HFF-Myc (cell line): ENCODE results near the gene MBP.

Source experiments
- DNase-seq: peaks from one replicate; pipeline ENCODE4 v3.0.0-alpha.2; 2011; ENCODE audit warnings: low read depth; ENCODE audit errors: extremely low read depth
- H3K4me3 ChIP-seq: replicated peaks from 2 replicates; pipeline ENCODE4 v1.5.1; 2011; ENCODE audit warnings: low read depth, mild to moderate bottlenecking, control low read depth, low read length
- TF ChIP-seq, protein P1 (sequence below): IDR thresholded peaks from 2 replicates; pipeline ENCODE4 v1.5.1; 2012; ENCODE audit warnings: mild to moderate bottlenecking, low read depth, low read length, control low read depth; ENCODE audit errors: missing control alignments

Gene MBP

DNA sequence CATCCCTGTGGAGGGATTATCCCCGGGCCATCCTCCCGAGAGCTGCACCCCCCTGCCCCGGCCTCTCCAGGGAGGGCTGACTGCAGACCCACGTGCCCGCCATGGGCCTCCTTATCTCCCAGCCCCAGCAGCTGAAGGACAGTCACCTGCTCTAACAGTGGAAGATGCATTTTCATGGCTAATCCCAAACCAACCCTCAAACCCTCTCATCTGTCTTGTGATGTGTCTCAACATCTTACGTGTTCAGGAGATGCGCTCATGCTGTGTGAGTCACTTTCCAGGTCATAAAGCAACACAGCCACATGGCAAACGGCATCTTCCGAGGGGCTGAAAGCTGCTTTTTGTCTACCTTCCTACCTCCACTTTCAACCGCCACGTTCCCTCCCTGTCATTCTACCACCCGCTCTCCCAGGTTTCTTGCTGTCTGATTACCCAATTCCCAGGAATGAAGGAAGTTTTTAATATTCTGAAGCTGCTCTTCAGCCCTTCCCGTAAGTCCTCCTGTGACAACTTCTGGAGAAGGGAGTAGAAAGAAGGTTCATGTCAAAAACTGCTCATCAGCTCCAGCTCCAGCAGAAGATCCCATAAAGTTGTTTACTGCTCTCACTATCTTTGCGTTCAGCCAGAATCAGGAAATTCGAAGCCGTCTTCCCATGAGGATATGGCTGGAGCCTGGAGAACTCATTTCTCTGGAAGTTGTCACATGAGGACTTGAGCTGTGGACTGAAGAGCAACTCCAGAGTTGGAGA is 54.5 kb downstream of the MBP start:
- H3K4me3 ChIP-seq = no peak overlapping the region
- no peak for DNase-seq
- TF ChIP-seq, protein P1, sequence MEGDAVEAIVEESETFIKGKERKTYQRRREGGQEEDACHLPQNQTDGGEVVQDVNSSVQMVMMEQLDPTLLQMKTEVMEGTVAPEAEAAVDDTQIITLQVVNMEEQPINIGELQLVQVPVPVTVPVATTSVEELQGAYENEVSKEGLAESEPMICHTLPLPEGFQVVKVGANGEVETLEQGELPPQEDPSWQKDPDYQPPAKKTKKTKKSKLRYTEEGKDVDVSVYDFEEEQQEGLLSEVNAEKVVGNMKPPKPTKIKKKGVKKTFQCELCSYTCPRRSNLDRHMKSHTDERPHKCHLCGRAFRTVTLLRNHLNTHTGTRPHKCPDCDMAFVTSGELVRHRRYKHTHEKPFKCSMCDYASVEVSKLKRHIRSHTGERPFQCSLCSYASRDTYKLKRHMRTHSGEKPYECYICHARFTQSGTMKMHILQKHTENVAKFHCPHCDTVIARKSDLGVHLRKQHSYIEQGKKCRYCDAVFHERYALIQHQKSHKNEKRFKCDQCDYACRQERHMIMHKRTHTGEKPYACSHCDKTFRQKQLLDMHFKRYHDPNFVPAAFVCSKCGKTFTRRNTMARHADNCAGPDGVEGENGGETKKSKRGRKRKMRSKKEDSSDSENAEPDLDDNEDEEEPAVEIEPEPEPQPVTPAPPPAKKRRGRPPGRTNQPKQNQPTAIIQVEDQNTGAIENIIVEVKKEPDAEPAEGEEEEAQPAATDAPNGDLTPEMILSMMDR = no peak

DNA sequence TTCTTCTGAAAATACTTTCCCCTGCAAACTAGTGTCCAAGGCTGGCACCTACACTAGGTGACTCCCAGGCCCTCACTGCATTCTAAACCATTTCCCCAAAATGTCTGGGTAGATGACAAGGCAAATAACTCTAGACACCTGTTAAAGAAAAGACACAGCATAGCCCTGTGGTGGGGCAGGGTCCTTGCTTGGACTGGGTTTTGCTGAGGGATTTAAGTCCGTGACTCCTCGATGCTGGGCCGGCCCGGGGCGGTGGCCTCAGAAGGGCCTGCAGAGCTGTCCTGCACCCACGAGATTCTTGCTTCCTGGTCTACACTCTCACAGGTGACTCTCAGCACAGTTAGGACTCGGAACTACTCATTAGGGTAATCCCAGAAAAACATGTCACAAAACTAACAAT is 55.2 kb downstream of the MBP start:
- TF ChIP-seq, protein P1 = no peak

DNA sequence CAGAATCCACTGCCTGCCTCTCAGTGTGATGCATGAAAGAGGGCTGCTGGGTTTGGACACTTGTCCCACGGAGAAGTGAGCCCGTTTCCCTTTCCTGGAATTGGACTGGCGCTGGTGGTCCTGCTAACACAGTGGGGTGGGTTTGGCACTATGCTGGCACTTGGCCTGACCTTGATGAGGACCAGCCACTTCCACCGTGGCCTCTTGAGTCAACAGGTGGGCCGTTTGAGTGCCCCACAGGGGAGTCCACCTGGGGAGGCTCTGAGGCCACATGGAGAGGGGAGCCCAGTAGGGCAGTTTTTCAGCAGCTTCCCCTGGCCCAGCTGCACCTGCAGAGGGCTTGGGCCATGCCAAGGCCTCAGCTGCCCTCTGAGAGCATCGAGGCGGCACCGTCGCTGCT is 56.5 kb downstream of the MBP start:
- H3K4me3 ChIP-seq = no peak overlapping the region
- TF ChIP-seq, protein P1 = no peak
- DNase-seq = no peak

More for the DNA sequence above, 55.2 kb downstream of the MBP start:
- DNase-seq = no peak
- H3K4me3 ChIP-seq = no peak overlapping the region

DNA sequence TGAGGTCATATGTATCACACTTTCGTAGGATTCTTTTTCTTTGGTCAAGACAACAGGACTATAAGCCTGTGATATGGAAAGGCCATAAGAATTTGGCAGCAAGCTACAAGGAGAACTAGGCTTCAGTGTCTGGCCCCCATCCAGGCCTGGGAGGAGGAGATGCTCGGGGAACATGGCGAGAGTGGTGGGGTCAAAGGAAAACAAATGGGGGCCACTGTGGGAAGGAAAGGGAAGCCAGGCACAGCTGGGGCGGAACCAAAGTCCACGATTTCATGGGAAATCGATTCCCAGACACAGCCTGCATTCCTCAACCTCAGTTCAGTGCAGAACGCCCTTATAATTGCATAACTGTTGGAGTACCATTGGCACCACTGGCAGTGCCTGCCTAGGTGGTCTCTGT is 58.2 kb downstream of the MBP start:
- TF ChIP-seq, protein P1 = no peak
- no peak overlapping the region for H3K4me3 ChIP-seq
- DNase-seq = no peak

DNA sequence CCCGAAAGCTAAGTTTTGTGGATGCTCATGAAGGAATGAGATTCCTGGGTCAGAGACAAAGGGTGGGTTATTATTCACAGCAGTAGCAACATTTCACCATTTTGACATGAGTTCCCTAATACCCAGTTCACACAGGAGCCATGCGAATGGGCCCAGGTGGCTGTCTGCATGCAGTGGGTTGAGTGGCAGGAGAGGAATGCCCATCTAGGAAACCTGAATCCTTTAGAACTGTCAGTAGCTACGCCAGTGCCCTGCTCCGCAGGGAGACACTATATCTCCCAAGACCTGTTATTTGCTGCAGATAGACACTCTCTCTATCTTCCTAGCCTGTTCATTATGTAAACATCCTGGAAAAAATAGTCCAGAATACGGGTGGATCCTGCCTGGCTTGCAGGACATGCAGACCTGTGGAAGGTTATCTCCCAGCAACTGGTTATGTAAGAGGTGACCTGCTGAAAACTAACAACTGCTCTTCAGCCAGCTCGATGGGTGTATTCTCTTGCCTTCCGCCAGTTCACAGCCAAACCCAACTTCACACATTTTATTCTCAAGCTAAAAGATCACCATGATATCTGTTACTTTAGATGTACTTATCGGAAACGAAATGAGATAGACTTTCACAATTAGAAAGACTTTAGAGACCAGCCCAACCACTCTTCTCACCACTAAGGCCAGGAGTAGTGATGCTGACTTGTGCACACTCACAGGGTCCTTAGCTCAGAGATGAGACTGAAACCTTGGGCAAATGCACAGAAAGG is 59.1 kb downstream of the MBP start:
- TF ChIP-seq, protein P1 = no peak
- DNase-seq = no peak
- no peak overlapping the region for H3K4me3 ChIP-seq

DNA sequence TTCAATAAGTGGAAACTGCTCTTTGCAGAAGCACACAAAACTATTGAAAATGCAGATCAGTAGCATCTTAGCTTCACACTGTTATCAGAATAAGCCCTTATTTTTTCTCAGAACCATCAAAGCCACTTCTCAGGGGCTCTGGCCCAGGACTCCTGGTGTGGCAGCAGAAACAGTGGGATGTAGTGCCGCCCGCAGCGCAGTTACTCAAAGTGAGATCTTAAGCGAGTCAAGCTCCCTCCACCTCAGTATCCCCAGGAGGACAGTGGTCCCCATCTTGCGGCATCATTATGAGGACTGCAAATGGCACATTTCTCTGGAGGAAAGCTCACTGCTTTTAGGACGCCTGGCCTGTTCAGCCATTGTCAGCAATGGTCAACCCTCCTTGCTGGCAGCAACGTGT is 60.0 kb downstream of the MBP start:
- TF ChIP-seq, protein P1 = no peak
- DNase-seq = no peak
- no peak overlapping the region for H3K4me3 ChIP-seq
